DMS 273 treated with DMSO at 0.1 percent for 48 hours (cell line): ENCODE data around the gene CLSTN1.
"Not testable (repeated sequence)": the region's sequence is repeated elsewhere in the genome, so short reads cannot be mapped to it uniquely, and the experiment has no call there.

ENCODE experiments used
- DNase-seq: peaks from one replicate; lab custom pipeline; 2025; lab: John Stamatoyannopoulos, UW

Gene CLSTN1

GRCh38 chr1:9825093-9826074, 1.6 kb upstream of the CLSTN1 start:
- peak; percentile 30 for DNase-seq

- DNase-seq: no peak
Measured at GRCh38 chr1:9824702-9825089, 931 bp upstream of the CLSTN1 start.

GRCh38 chr1:9823693-9823942, 147 bp downstream of the CLSTN1 start:
- no peak for DNase-seq

- no peak for DNase-seq
Measured at GRCh38 chr1:9822897-9823692, 670 bp downstream of the CLSTN1 start.

GRCh38 chr1:9822490-9822889, 1.3 kb downstream of the CLSTN1 start:
- DNase-seq: no peak

GRCh38 chr1:9821710-9822109, 2.1 kb downstream of the CLSTN1 start:
- DNase-seq: no peak

- no peak for DNase-seq
Measured at GRCh38 chr1:9820521-9820920, 3.2 kb downstream of the CLSTN1 start.

- no peak for DNase-seq
Measured at GRCh38 chr1:9817734-9818133, 6.0 kb downstream of the CLSTN1 start.

GRCh38 chr1:9816199-9816598, 7.6 kb downstream of the CLSTN1 start:
- no peak for DNase-seq

- no peak for DNase-seq
Measured at GRCh38 chr1:9815150-9815549, 8.6 kb downstream of the CLSTN1 start.

- no peak for DNase-seq
Measured at GRCh38 chr1:9814619-9815018, 9.1 kb downstream of the CLSTN1 start.

- no peak for DNase-seq
Measured at GRCh38 chr1:9811239-9811966, 12.4 kb downstream of the CLSTN1 start.

GRCh38 chr1:9809100-9809510, 14.7 kb downstream of the CLSTN1 start:
- no peak for DNase-seq

GRCh38 chr1:9808459-9808858, 15.3 kb downstream of the CLSTN1 start:
- DNase-seq: no peak

- DNase-seq: no peak
Measured at GRCh38 chr1:9807541-9807940, 16.2 kb downstream of the CLSTN1 start.

GRCh38 chr1:9805972-9806371, 17.8 kb downstream of the CLSTN1 start:
- not testable (repeated sequence) for DNase-seq

GRCh38 chr1:9805006-9805508, 18.7 kb downstream of the CLSTN1 start:
- no peak for DNase-seq

- DNase-seq: not testable (repeated sequence)
Measured at GRCh38 chr1:9803003-9803918, 20.5 kb downstream of the CLSTN1 start.

GRCh38 chr1:9801909-9802308, 21.9 kb downstream of the CLSTN1 start:
- DNase-seq: no peak

- DNase-seq: no peak
Measured at GRCh38 chr1:9798236-9799130, 25.3 kb downstream of the CLSTN1 start.
